PC-9 (cell line): ENCODE data around the gene ANKRD6.

ENCODE experiments used
- EZH2 ChIP-seq: fragments of 200-600 bp; sonication (generic); IDR thresholded peaks from 2 replicates; pipeline ENCODE4 v1.8.0; 2017; ENCODE audit warnings: antibody characterized with exemption, low read depth
- TF ChIP-seq, protein P1 (sequence below): fragments of 200-600 bp; sonication (generic); conservative IDR thresholded peaks from 2 replicates; pipeline ENCODE4 v1.6.1; 2017; ENCODE audit warnings: mixed run types, antibody characterized with exemption, mild to moderate bottlenecking, moderate library complexity

DNA sequence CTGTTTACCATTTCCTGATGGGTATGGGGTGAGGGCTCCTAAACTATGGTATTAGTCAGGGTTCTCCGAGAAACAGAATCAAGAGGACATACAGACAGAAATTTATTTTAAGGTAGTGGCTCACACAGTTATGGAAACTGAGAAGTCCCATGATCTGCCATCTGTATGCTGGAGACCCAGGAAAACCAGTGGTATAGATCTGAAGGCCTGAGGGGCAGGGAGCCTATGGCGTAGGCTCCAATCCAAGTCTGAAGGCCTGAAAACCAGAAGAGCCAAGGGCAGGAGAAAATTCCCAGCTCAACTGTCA lies 93.6 kb downstream of the ANKRD6 start:
- TF ChIP-seq, protein P1, sequence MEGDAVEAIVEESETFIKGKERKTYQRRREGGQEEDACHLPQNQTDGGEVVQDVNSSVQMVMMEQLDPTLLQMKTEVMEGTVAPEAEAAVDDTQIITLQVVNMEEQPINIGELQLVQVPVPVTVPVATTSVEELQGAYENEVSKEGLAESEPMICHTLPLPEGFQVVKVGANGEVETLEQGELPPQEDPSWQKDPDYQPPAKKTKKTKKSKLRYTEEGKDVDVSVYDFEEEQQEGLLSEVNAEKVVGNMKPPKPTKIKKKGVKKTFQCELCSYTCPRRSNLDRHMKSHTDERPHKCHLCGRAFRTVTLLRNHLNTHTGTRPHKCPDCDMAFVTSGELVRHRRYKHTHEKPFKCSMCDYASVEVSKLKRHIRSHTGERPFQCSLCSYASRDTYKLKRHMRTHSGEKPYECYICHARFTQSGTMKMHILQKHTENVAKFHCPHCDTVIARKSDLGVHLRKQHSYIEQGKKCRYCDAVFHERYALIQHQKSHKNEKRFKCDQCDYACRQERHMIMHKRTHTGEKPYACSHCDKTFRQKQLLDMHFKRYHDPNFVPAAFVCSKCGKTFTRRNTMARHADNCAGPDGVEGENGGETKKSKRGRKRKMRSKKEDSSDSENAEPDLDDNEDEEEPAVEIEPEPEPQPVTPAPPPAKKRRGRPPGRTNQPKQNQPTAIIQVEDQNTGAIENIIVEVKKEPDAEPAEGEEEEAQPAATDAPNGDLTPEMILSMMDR = no peak
- TF ChIP-seq EZH2 = no peak
